H1 (cell line): Measurements from ENCODE around the gene DSCAM. TPM values are rescaled to one million over a fixed set of nuclear protein-coding genes. Genes with fewer than 3 reads are reported as not detected.

ENCODE experiments used
- ASH2L ChIP-seq: fragments of 200-600, 300-600 bp; sonication (generic); IDR thresholded peaks from one replicate; pipeline ENCODE4 v1.7.1; 2017; ENCODE audit warnings: low read length
- ATF2 ChIP-seq: IDR thresholded peaks from 2 replicates; pipeline ENCODE4 v1.6.1; 2012; ENCODE audit warnings: low read length, inconsistent platforms
- CBX5 ChIP-seq: fragments of 300-800, 300-1000 bp; sonication (generic); IDR thresholded peaks from 2 replicates; pipeline ENCODE4 v1.7.1; 2016; ENCODE audit warnings: antibody characterized with exemption, low read length, low read depth
- CEBPB ChIP-seq: IDR thresholded peaks from 2 replicates; pipeline ENCODE4 v1.6.1; 2012; ENCODE audit warnings: low read depth, low read length
- CHD7 ChIP-seq: fragments of 300-600 bp; sonication (generic); IDR thresholded peaks from 2 replicates; pipeline ENCODE4 v1.7.1; 2012; ENCODE audit warnings: low read length, moderate library complexity, mild to moderate bottlenecking, inconsistent platforms; ENCODE audit not compliant: insufficient replicate concordance
- CTBP2 ChIP-seq: IDR thresholded peaks from 2 replicates; pipeline ENCODE4 v1.7.0; 2011; ENCODE audit warnings: borderline replicate concordance, mild to moderate bottlenecking, moderate library complexity, mixed read lengths, low read length; ENCODE audit not compliant: insufficient read depth, insufficient read length
- polyA plus RNA-seq, 7 experiments: library from polyadenylated mRNA; depleted of rRNA in 3 of 7; stranded (reverse) in 5 of 7; unstranded in 2 of 7; fragments of >200 nt in 5 of 7; fragments of 200-250 nt in 2 of 7; gene quantifications; 1 replicate in 5 of 7; 2 replicates in 1 of 7; 4 replicates in 1 of 7; pipeline versions ENCODE4 v1.2.1 to v1.2.3, GENCODE V29; 2011 to 2013; ENCODE audit warnings: missing spikeins in 2 of 7, mixed read lengths in 2 of 7
- total RNA-seq: library from RNA; stranded (reverse); fragmentation: NEBNext Ultra II Directional; extraction: Animal tissue kit (Norgen Biotek cat#: 25700); gene quantifications from 2 replicates; pipeline ENCODE4 v1.2.1, GENCODE V29; 2021

Gene DSCAM
- total and polyA plus RNA-seq, 2 of the 8 experiments (the other 6 are each of a cell fraction or from before 2014, with no cell fraction given): 0.02 to 0.15 TPM

GRCh38 chr21:40819071-40819900 is 27.7 kb downstream of the DSCAM start (continued):
- TF ChIP-seq CHD7 (no peak), ASH2L (no peak), ATF2 (no peak), CBX5 (no peak), CTBP2 (no peak), CEBPB (no peak)
